HEK293T (cell line): ENCODE results near the gene GLI1.
"Not testable (repeated sequence)": the region's sequence is repeated elsewhere in the genome, so short reads cannot be mapped to it uniquely, and the experiment has no call there.

ENCODE experiments used
- CTCF ChIA-PET: fragments of 350-600 bp; formaldehyde crosslinking; extraction: SDS; loops from one replicate; lab custom pipeline; 2021; ENCODE audit warnings: antibody characterized with exemption, inconsistent platforms; lab: Yijun Ruan, JAX
- POLR2A ChIA-PET: fragments of 350-600 bp; formaldehyde crosslinking; extraction: SDS; loops from one replicate; lab custom pipeline; 2020; ENCODE audit warnings: antibody characterized with exemption, inconsistent platforms; lab: Yijun Ruan, JAX
- DNase-seq: peaks from one replicate; pipeline ENCODE4 v3.0.0; 2012; ENCODE audit warnings: mixed read lengths; ENCODE audit errors: extremely low spot score
- ARNT ChIP-seq: fragments of 450-650 bp; IDR thresholded peaks from 2 replicates; pipeline ENCODE4 v1.6.1; 2017; ENCODE audit warnings: mild to moderate bottlenecking
- BHLHE40 ChIP-seq: fragments of 450-650 bp; IDR thresholded peaks from 2 replicates; pipeline ENCODE4 v1.6.1; 2016; ENCODE audit warnings: mild to moderate bottlenecking, moderate library complexity, borderline replicate concordance
- CTBP1 ChIP-seq: fragments of 450-650 bp; IDR thresholded peaks from 2 replicates; pipeline ENCODE4 v1.6.1; 2016; ENCODE audit warnings: borderline replicate concordance
- ELF4 ChIP-seq: fragments of 450-650 bp; IDR thresholded peaks from 2 replicates; pipeline ENCODE4 v1.6.1; 2017; ENCODE audit warnings: antibody characterized with exemption
- FOXA1 ChIP-seq: fragments of 450-650 bp; IDR thresholded peaks from 2 replicates; pipeline ENCODE4 v1.6.1; 2016; ENCODE audit warnings: mild to moderate bottlenecking
- FOXK2 ChIP-seq: fragments of 450-650 bp; IDR thresholded peaks from 2 replicates; pipeline ENCODE4 v1.6.1; 2016; ENCODE audit warnings: mild to moderate bottlenecking
- FOXM1 ChIP-seq: fragments of 450-650 bp; IDR thresholded peaks from 2 replicates; pipeline ENCODE4 v1.6.1; 2017; ENCODE audit warnings: mild to moderate bottlenecking, borderline replicate concordance
- HDGF ChIP-seq: fragments of 450-650 bp; IDR thresholded peaks from 2 replicates; pipeline ENCODE4 v1.6.1; 2017; ENCODE audit warnings: antibody characterized with exemption, borderline replicate concordance
- L3MBTL2 ChIP-seq: fragments of 450-650 bp; conservative IDR thresholded peaks from 2 replicates; pipeline ENCODE4 v1.6.1; 2016; ENCODE audit warnings: mild to moderate bottlenecking
- LEF1 ChIP-seq: fragments of 450-650 bp; IDR thresholded peaks from 2 replicates; pipeline ENCODE4 v1.6.1; 2017; ENCODE audit warnings: mild to moderate bottlenecking, borderline replicate concordance
- NFRKB ChIP-seq: fragments of 450-650 bp; IDR thresholded peaks from 2 replicates; pipeline ENCODE4 v1.6.1; 2016; ENCODE audit warnings: mild to moderate bottlenecking, moderate library complexity
- SP1 ChIP-seq: fragments of 450-650 bp; IDR thresholded peaks from 2 replicates; pipeline ENCODE4 v1.6.1; 2017
- SUZ12 ChIP-seq: fragments of 450-650 bp; IDR thresholded peaks from 2 replicates; pipeline ENCODE4 v1.6.1; 2016; ENCODE audit warnings: mild to moderate bottlenecking
- TARDBP ChIP-seq: fragments of 450-650 bp; IDR thresholded peaks from 2 replicates; pipeline ENCODE4 v1.6.1; 2016
- ZNF384 ChIP-seq: fragments of 450-650 bp; IDR thresholded peaks from 2 replicates; pipeline ENCODE4 v1.6.1; 2016
- TF ChIP-seq, protein P1 (sequence below): fragments of 450-650 bp; IDR thresholded peaks from 2 replicates; pipeline ENCODE4 v1.6.1; 2016

Gene GLI1

GRCh38 chr12:57435293-57435692 is 24.3 kb upstream of the GLI1 start:
- POLR2A ChIA-PET, result interaction anchor here (1.2 to 2.9 kb wide), 3 partner anchors 17 to 23 kb away, joined by 6 to 13 read pairs (median 11); partner anchors contain the start of genes GLI1 and INHBE
- DNase-seq, result no peak
- no peak for TF ChIP-seq HDGF
- TF ChIP-seq BHLHE40, result no peak
- TF ChIP-seq SP1, result no peak
- TF ChIP-seq CTBP1, result no peak
- no peak for TF ChIP-seq ARNT
- no peak for TF ChIP-seq NFRKB
- TF ChIP-seq FOXM1, result no peak
- no peak for TF ChIP-seq ELF4
- TF ChIP-seq SUZ12, result no peak
- TF ChIP-seq FOXA1, result no peak
- no peak for TF ChIP-seq FOXK2
- TF ChIP-seq L3MBTL2, result no peak
- TF ChIP-seq TARDBP, result no peak
- TF ChIP-seq, protein P1, sequence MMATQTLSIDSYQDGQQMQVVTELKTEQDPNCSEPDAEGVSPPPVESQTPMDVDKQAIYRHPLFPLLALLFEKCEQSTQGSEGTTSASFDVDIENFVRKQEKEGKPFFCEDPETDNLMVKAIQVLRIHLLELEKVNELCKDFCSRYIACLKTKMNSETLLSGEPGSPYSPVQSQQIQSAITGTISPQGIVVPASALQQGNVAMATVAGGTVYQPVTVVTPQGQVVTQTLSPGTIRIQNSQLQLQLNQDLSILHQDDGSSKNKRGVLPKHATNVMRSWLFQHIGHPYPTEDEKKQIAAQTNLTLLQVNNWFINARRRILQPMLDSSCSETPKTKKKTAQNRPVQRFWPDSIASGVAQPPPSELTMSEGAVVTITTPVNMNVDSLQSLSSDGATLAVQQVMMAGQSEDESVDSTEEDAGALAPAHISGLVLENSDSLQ, result no peak
- TF ChIP-seq LEF1, result no peak
- TF ChIP-seq ZNF384, result no peak
- CTCF ChIA-PET, result interaction anchor here (0.6 to 0.8 kb wide), 2 partner anchors 17 to 798 kb away, joined by 4 to 5 read pairs; no protein-coding TSS in a partner anchor

DNA sequence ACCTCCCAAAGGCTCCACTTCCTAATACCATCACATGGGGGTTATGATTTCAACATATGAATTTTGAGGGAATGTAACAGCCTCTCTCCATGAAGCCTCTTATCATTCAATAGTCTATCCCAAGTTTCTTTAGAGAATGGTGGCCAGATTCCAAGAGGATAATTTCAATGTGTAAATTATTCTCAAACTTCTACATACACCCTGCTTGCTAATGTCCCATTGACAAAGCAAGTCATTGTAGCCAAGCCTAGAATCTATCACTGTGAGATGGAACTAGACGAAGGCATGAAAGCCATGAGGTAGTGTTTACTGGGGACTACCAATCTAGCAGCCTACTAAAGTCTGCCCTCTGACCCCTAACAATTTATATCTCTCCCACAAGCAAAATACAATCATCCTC is 21.2 kb upstream of the GLI1 start:
- POLR2A ChIA-PET, result interaction anchor here (2.1 kb wide), 1 partner anchor 15 kb away, joined by 8 read pairs; no protein-coding TSS in a partner anchor
- CTCF ChIA-PET, result no interaction called here
- DNase-seq, result no peak
- TF ChIP-seq, protein P1, result no peak
- TF ChIP-seq FOXK2 (no peak), NFRKB (no peak), CTBP1 (no peak), ARNT (no peak), ZNF384 (no peak), SP1 (no peak), TARDBP (no peak), ELF4 (no peak), HDGF (no peak), FOXM1 (no peak), LEF1 (no peak), L3MBTL2 (no peak), FOXA1 (no peak)

- no peak for DNase-seq
- POLR2A ChIA-PET, result no interaction called here
- no peak for TF ChIP-seq ZNF384
- no peak for TF ChIP-seq BHLHE40
- TF ChIP-seq L3MBTL2, result no peak
- TF ChIP-seq FOXA1, result no peak
- TF ChIP-seq SP1, result no peak
- TF ChIP-seq CTBP1, result no peak
- TF ChIP-seq FOXK2, result no peak
- no peak for TF ChIP-seq ELF4
- TF ChIP-seq SUZ12, result no peak
- TF ChIP-seq LEF1, result no peak
- no peak for TF ChIP-seq NFRKB
- TF ChIP-seq, protein P1, result no peak
- no peak for TF ChIP-seq HDGF
- no peak for TF ChIP-seq ARNT
- TF ChIP-seq TARDBP, result no peak
- CTCF ChIA-PET, result interaction anchor here (0.7 kb wide), 1 partner anchor 8 kb away, joined by 3 read pairs; no protein-coding TSS in a partner anchor
Observed at GRCh38 chr12:57439762-57440266, 19.8 kb upstream of the GLI1 start.

GRCh38 chr12:57441393-57441792 is 18.2 kb upstream of the GLI1 start:
- CTCF ChIA-PET, DNase-seq, POLR2A ChIA-PET: not testable (repeated sequence)

- DNase-seq, result no peak
- POLR2A ChIA-PET, result no interaction called here
- CTCF ChIA-PET, result no interaction called here
- TF ChIP-seq ELF4, result no peak
- no peak for TF ChIP-seq FOXA1
- TF ChIP-seq LEF1, result no peak
- no peak for TF ChIP-seq ARNT
Observed at GRCh38 chr12:57441846-57442427, 17.6 kb upstream of the GLI1 start.

GRCh38 chr12:57444337-57444736 is 15.2 kb upstream of the GLI1 start:
- CTCF ChIA-PET, result interaction anchor here (0.6 to 1.3 kb wide), 4 partner anchors 9 to 332 kb away, joined by 3 to 4 read pairs (median 3); no protein-coding TSS in a partner anchor
- POLR2A ChIA-PET, DNase-seq: not testable (repeated sequence)

GRCh38 chr12:57444744-57445143 is 14.8 kb upstream of the GLI1 start:
- no peak for DNase-seq
- ChIA-PET CTCF (interaction anchor here (0.6 to 1.3 kb wide), 4 partner anchors 8 to 332 kb away, joined by 3 to 4 read pairs (median 3); no protein-coding TSS in a partner anchor), POLR2A (interaction anchor here (0.7 to 0.8 kb wide), 2 partner anchors 9 to 15 kb away, joined by 3 to 4 read pairs; no protein-coding TSS in a partner anchor)
- no peak for TF ChIP-seq FOXM1
- TF ChIP-seq, protein P1, result no peak
- TF ChIP-seq TARDBP, result no peak
- no peak for TF ChIP-seq HDGF
- TF ChIP-seq FOXK2, result no peak
- no peak for TF ChIP-seq ELF4
- no peak for TF ChIP-seq BHLHE40
- no peak for TF ChIP-seq LEF1
- no peak for TF ChIP-seq SP1
- no peak for TF ChIP-seq SUZ12
